ENCODE measurements around the gene HS3ST3A1.
"Not testable (repeated sequence)": the region's sequence is repeated elsewhere in the genome, so short reads cannot be mapped to it uniquely, and the experiment has no call there.

The HS3ST3A1 gene

GRCh38 chr17:13500947-13501346 lies 100.8 kb downstream of the HS3ST3A1 start:
- H3K27me3 ChIP-seq, result no peaks in the 10 kb centered on the region
- H3K36me3 ChIP-seq, result no peaks in the 10 kb centered on the region
- no peak for TF ChIP-seq CTCF (IDR thresholded peaks at IDR 0.05; ENCODE audit: low read depth, low read length)
- H3K9me3 ChIP-seq, result no peaks in the 10 kb centered on the region
- no peak for DNase-seq
- no peaks in the 10 kb centered on the region for H3K4me1 ChIP-seq
- no peak overlapping the region for H3K4me3 ChIP-seq (ENCODE audit: low read depth, low read length)

GRCh38 chr17:13498184-13498583 lies 103.5 kb downstream of the HS3ST3A1 start:
- Histone ChIP-seq H3K9me3 (no peaks in the 10 kb centered on the region), H3K4me1 (no peaks in the 10 kb centered on the region), H3K27me3 (no peaks in the 10 kb centered on the region), H3K4me3 (ENCODE audit: low read depth, low read length) (no peak overlapping the region), H3K36me3 (no peaks in the 10 kb centered on the region)
- TF ChIP-seq CTCF (IDR thresholded peaks at IDR 0.05; ENCODE audit: low read depth, low read length), result no peak
- DNase-seq, result no peak

- not testable (repeated sequence) for H3K4me1 ChIP-seq; H3K9me3 ChIP-seq; H3K4me3 ChIP-seq (ENCODE audit: low read depth, low read length); DNase-seq; H3K36me3 ChIP-seq; H3K27me3 ChIP-seq
These were observed 105.1 kb downstream of the HS3ST3A1 start for GRCh38 chr17:13496553-13497056.

- Histone ChIP-seq H3K36me3 (no peaks in the 10 kb centered on the region), H3K27me3 (no peaks in the 10 kb centered on the region), H3K4me3 (ENCODE audit: low read depth, low read length) (no peak overlapping the region), H3K9me3 (no peaks in the 10 kb centered on the region), H3K4me1 (peaks cover 2% of the 10 kb centered on the region; the same call in 1 of the 2 replicates)
- no peak for DNase-seq
- TF ChIP-seq CTCF (IDR thresholded peaks at IDR 0.05; ENCODE audit: low read depth, low read length), result no peak
These were observed 106.3 kb downstream of the HS3ST3A1 start for GRCh38 chr17:13495423-13495822.

GRCh38 chr17:13492737-13493122 lies 109.0 kb downstream of the HS3ST3A1 start:
- Histone ChIP-seq H3K9me3 (no peaks in the 10 kb centered on the region), H3K4me1 (peaks cover 2% of the 10 kb centered on the region; the same call in 1 of the 2 replicates), H3K27me3 (no peaks in the 10 kb centered on the region), H3K36me3 (no peaks in the 10 kb centered on the region), H3K4me3 (ENCODE audit: low read depth, low read length) (no peak overlapping the region)
- no peak for DNase-seq
- TF ChIP-seq CTCF (IDR thresholded peaks at IDR 0.05; ENCODE audit: low read depth, low read length), result no peak

- Histone ChIP-seq H3K9me3 (no peaks in the 10 kb centered on the region), H3K27me3 (no peaks in the 10 kb centered on the region), H3K36me3 (no peaks in the 10 kb centered on the region), H3K4me3 (ENCODE audit: low read depth, low read length) (no peak overlapping the region), H3K4me1 (peaks cover 2% of the 10 kb centered on the region; the same call in 1 of the 2 replicates)
- DNase-seq, result no peak
- TF ChIP-seq CTCF (IDR thresholded peaks at IDR 0.05; ENCODE audit: low read depth, low read length), result no peak
These were observed 109.6 kb downstream of the HS3ST3A1 start for GRCh38 chr17:13491916-13492736.

Data from BE2C (cell line).